Trophoblast cell (in vitro differentiated cells and primary cell): Measurements from ENCODE around the gene FERMT2.

Experiments used
- DNase-seq, 2 donors: peaks; one replicate each; pipeline ENCODE4 v3.0.0-alpha.2; 2016
- H2AFZ ChIP-seq: 2 replicates; pipeline ENCODE4 v1.6.1; 2013; ENCODE audit warnings: low read length, moderate library complexity, mild to moderate bottlenecking; ENCODE audit not compliant: insufficient read depth, poor library complexity
- H2AK5ac ChIP-seq: 2 replicates; pipeline ENCODE4 v1.6.1; 2013; ENCODE audit warnings: mild to moderate bottlenecking, low read length
- H2BK120ac ChIP-seq: 2 replicates; pipeline ENCODE4 v1.6.1; 2013; ENCODE audit warnings: low read length, mild to moderate bottlenecking, moderate library complexity; ENCODE audit not compliant: insufficient read depth, poor library complexity
- H2BK12ac ChIP-seq: 2 replicates; pipeline ENCODE4 v1.6.1; 2013; ENCODE audit warnings: mild to moderate bottlenecking, low read length, moderate library complexity
- H2BK5ac ChIP-seq: 2 replicates; pipeline ENCODE4 v1.6.1; 2013; ENCODE audit warnings: low read length, low read depth, moderate library complexity, mild to moderate bottlenecking; ENCODE audit not compliant: poor library complexity
- H3K14ac ChIP-seq: 2 replicates; pipeline ENCODE4 v1.6.1; 2013; ENCODE audit warnings: mild to moderate bottlenecking, low read length
- H3K18ac ChIP-seq: 2 replicates; pipeline ENCODE4 v1.6.1; 2013; ENCODE audit warnings: mild to moderate bottlenecking, low read length
- H3K23ac ChIP-seq: 2 replicates; pipeline ENCODE4 v1.6.1; 2013; ENCODE audit warnings: low read length
- H3K27ac ChIP-seq: 2 replicates; pipeline ENCODE4 v1.5.1; 2013; ENCODE audit warnings: low read depth, mild to moderate bottlenecking, inconsistent platforms, low read length, moderate library complexity
- H3K27me3 ChIP-seq: 2 replicates; pipeline ENCODE4 v1.6.1; 2013; ENCODE audit warnings: inconsistent platforms, mild to moderate bottlenecking, low read length, moderate library complexity; ENCODE audit not compliant: insufficient read depth
- H3K36me3 ChIP-seq, 2 experiments: 1 replicate in 1 of 2; 2 replicates in 1 of 2; pipeline ENCODE4 v1.6.1; 2013; ENCODE audit warnings: low read length in 2 of 2, mild to moderate bottlenecking in 2 of 2, moderate library complexity in 1 of 2; ENCODE audit not compliant: insufficient read depth in 2 of 2, control insufficient read depth in 1 of 2
- H3K4ac ChIP-seq: 2 replicates; pipeline ENCODE4 v1.6.1; 2013; ENCODE audit warnings: low read depth, mild to moderate bottlenecking, low read length, moderate library complexity
- H3K4me1 ChIP-seq, 2 experiments: 1 replicate in 1 of 2; 2 replicates in 1 of 2; pipeline ENCODE4 v1.6.1; 2013; ENCODE audit warnings: low read length in 2 of 2, mild to moderate bottlenecking in 2 of 2, moderate library complexity in 1 of 2; ENCODE audit not compliant: insufficient read depth in 2 of 2, control insufficient read depth in 1 of 2
- H3K4me2 ChIP-seq: 2 replicates; pipeline ENCODE4 v1.6.1; 2013; ENCODE audit warnings: inconsistent platforms, mild to moderate bottlenecking, low read length, moderate library complexity
- H3K4me3 ChIP-seq: 2 replicates; pipeline ENCODE4 v1.5.1; 2013; ENCODE audit warnings: mild to moderate bottlenecking, low read depth, low read length, inconsistent platforms
- H3K79me1 ChIP-seq: one replicate; pipeline ENCODE4 v1.6.1; 2013; ENCODE audit warnings: low read length
- H3K79me2 ChIP-seq: 2 replicates; pipeline ENCODE4 v1.6.1; 2013; ENCODE audit warnings: low read length, mild to moderate bottlenecking; ENCODE audit not compliant: control insufficient read depth, insufficient read depth, poor library complexity
- H3K9ac ChIP-seq: 2 replicates; pipeline ENCODE4 v1.6.1; 2013; ENCODE audit warnings: mild to moderate bottlenecking, low read length
- H3K9me3 ChIP-seq: 2 replicates; pipeline ENCODE4 v1.6.1; 2013; ENCODE audit warnings: low read depth, mild to moderate bottlenecking, control low read depth, inconsistent platforms, low read length; ENCODE audit not compliant: insufficient read depth
- H4K12ac ChIP-seq: 2 replicates; pipeline ENCODE4 v1.6.1; 2013; ENCODE audit warnings: low read depth, mild to moderate bottlenecking, low read length, moderate library complexity
- H4K8ac ChIP-seq: 2 replicates; pipeline ENCODE4 v1.6.1; 2013; ENCODE audit warnings: low read depth, mild to moderate bottlenecking, low read length, moderate library complexity
- H4K91ac ChIP-seq: one replicate; pipeline ENCODE4 v1.6.1; 2013; ENCODE audit warnings: low read depth, mild to moderate bottlenecking, low read length, moderate library complexity
- WGBS: extraction: QIAGEN DNeasy Blood & Tissue Kit; methylation state at CpG from one replicate; pipeline ENCODE4 v1.1.7; 2013; ENCODE audit warnings: missing lambda C conversion rate; ENCODE audit not compliant: insufficient read length, insufficient coverage; ENCODE audit errors: extremely low coverage; 5-methylcytosine and 5-hydroxymethylcytosine counted together

FERMT2 gene

DNA sequence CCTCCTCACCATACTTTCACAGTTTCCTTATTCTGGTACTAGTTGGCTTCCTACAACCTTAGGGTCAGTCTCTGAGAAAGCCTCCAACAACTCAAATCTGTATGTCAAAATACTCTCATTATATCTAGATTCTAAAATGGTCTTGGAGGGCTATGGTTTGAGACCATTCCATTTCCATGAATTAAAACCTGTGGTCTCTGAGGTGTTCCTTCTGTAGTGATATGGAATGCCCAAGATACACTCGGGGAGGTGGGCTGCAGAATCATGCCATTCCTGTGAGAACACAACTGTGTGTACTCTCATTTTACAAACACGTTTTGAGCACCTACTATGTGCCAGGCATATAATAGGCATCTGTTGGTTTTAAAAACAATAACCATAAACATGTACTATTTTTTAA, 74.0 kb downstream of the FERMT2 start:
- H3K79me1 ChIP-seq, result peaks cover 6% of the 10 kb centered on the region
- H2AFZ ChIP-seq, result no peak overlapping the region
- peak overlapping the region; percentile 27 for H3K27ac ChIP-seq
- H3K79me2 ChIP-seq, result no peaks in the 10 kb centered on the region
- H3K4me1 ChIP-seq, result peaks cover 5 to 10% of the 10 kb centered on the region in 2 experiments
- no peak overlapping the region for H4K8ac ChIP-seq
- H3K9ac ChIP-seq, result no peak overlapping the region
- H3K4me2 ChIP-seq, result no peak overlapping the region
- no peak overlapping the region for H3K18ac ChIP-seq
- H3K4me3 ChIP-seq, result no peak overlapping the region
- H3K4ac ChIP-seq, result no peak overlapping the region
- no peak overlapping the region for H3K23ac ChIP-seq
- no peaks in the 10 kb centered on the region for H3K9me3 ChIP-seq
- peaks cover 13 to 22% of the 10 kb centered on the region in 2 experiments for H3K36me3 ChIP-seq
- H2BK5ac ChIP-seq, result no peak overlapping the region
- H2BK12ac ChIP-seq, result no peak overlapping the region
- H4K12ac ChIP-seq, result no peak overlapping the region
- no peak overlapping the region for H4K91ac ChIP-seq
- no peaks in the 10 kb centered on the region for H3K27me3 ChIP-seq
- H2AK5ac ChIP-seq, result no peak overlapping the region
- H2BK120ac ChIP-seq, result no peak overlapping the region
- no CpG with 5 or more reads among the region's 2 CpGs for WGBS
- DNase-seq, result no peak
- no peak overlapping the region for H3K14ac ChIP-seq

GRCh38 chr14:52876311-52876710, 74.5 kb downstream of the FERMT2 start:
- H4K91ac ChIP-seq, result no peak overlapping the region
- H3K4me1 ChIP-seq, result peaks cover 6 to 15% of the 10 kb centered on the region in 2 experiments
- no peak overlapping the region for H2BK120ac ChIP-seq
- no peaks in the 10 kb centered on the region for H3K79me2 ChIP-seq
- H2BK12ac ChIP-seq, result no peak overlapping the region
- H3K9ac ChIP-seq, result no peak overlapping the region
- peaks cover 16 to 22% of the 10 kb centered on the region in 2 experiments for H3K36me3 ChIP-seq
- no peak overlapping the region for H3K4me2 ChIP-seq
- H3K4me3 ChIP-seq, result no peak overlapping the region
- no peaks in the 10 kb centered on the region for H3K9me3 ChIP-seq
- H3K27ac ChIP-seq, result no peak overlapping the region
- no peak overlapping the region for H2BK5ac ChIP-seq
- peak; percentile 48 to 79 for DNase-seq
- H2AFZ ChIP-seq, result no peak overlapping the region
- H2AK5ac ChIP-seq, result no peak overlapping the region
- WGBS, result no CpG with 5 or more reads among the region's 1 CpG
- H3K27me3 ChIP-seq, result no peaks in the 10 kb centered on the region
- H3K14ac ChIP-seq, result no peak overlapping the region
- H4K8ac ChIP-seq, result no peak overlapping the region
- no peak overlapping the region for H3K23ac ChIP-seq
- H4K12ac ChIP-seq, result no peak overlapping the region
- peaks cover 7% of the 10 kb centered on the region for H3K79me1 ChIP-seq
- no peak overlapping the region for H3K4ac ChIP-seq
- no peak overlapping the region for H3K18ac ChIP-seq

DNA sequence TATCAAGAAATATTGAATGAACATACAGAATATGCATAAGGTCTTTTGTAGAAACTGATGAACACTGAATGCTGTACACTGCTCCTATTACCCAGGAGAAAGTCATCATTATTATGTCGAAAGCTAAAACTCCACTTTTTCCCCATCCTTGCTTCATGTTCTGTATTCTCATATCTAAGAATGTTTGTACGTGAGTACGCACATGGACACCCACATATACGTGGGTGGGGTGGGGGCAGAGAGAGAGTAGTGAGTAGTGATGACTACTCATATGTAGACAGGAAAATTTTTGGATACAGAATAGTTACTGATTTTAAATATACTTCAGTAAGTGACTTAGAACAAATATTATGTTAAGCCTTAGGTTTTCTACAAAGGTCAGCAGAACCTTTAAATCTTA, 75.1 kb downstream of the FERMT2 start:
- no peak overlapping the region for H2BK5ac ChIP-seq
- H3K18ac ChIP-seq, result no peak overlapping the region
- H3K4me2 ChIP-seq, result no peak overlapping the region
- H2AK5ac ChIP-seq, result no peak overlapping the region
- no peak overlapping the region for H2BK120ac ChIP-seq
- no peak overlapping the region for H2AFZ ChIP-seq
- H3K9ac ChIP-seq, result no peak overlapping the region
- H3K4ac ChIP-seq, result no peak overlapping the region
- no peak overlapping the region for H3K4me3 ChIP-seq
- H4K8ac ChIP-seq, result no peak overlapping the region
- peak; percentile 34 to 51 for DNase-seq
- no peaks in the 10 kb centered on the region for H3K27me3 ChIP-seq
- peaks cover 8% of the 10 kb centered on the region for H3K79me1 ChIP-seq
- peaks cover 20 to 27% of the 10 kb centered on the region in 2 experiments for H3K36me3 ChIP-seq
- no peak overlapping the region for H2BK12ac ChIP-seq
- no peak overlapping the region for H3K27ac ChIP-seq
- no peak overlapping the region for H4K12ac ChIP-seq
- H3K23ac ChIP-seq, result no peak overlapping the region
- no peak overlapping the region for H4K91ac ChIP-seq
- no peaks in the 10 kb centered on the region for H3K79me2 ChIP-seq
- no peak overlapping the region for H3K14ac ChIP-seq
- no peaks in the 10 kb centered on the region for H3K9me3 ChIP-seq
- WGBS, result no CpG with 5 or more reads among the region's 4 CpGs
- peaks cover 6 to 18% of the 10 kb centered on the region in 2 experiments for H3K4me1 ChIP-seq

GRCh38 chr14:52874389-52874788, 76.5 kb downstream of the FERMT2 start:
- no peak overlapping the region for H3K4me2 ChIP-seq
- H3K27me3 ChIP-seq, result no peaks in the 10 kb centered on the region
- no peak overlapping the region for H2BK12ac ChIP-seq
- H2BK120ac ChIP-seq, result no peak overlapping the region
- no peak overlapping the region for H2BK5ac ChIP-seq
- no peak overlapping the region for H4K12ac ChIP-seq
- H2AFZ ChIP-seq, result no peak overlapping the region
- no peak overlapping the region for H2AK5ac ChIP-seq
- H3K9me3 ChIP-seq, result no peaks in the 10 kb centered on the region
- H3K18ac ChIP-seq, result no peak overlapping the region
- no peak overlapping the region for H3K9ac ChIP-seq
- no peaks in the 10 kb centered on the region for H3K79me2 ChIP-seq
- H3K4me3 ChIP-seq, result no peak overlapping the region
- no peak overlapping the region for H3K27ac ChIP-seq
- no peak overlapping the region for H3K14ac ChIP-seq
- no peak overlapping the region for H4K8ac ChIP-seq
- peaks cover 6 to 18% of the 10 kb centered on the region in 2 experiments for H3K4me1 ChIP-seq
- H3K4ac ChIP-seq, result no peak overlapping the region
- peaks cover 12 to 23% of the 10 kb centered on the region in 2 experiments for H3K36me3 ChIP-seq
- H4K91ac ChIP-seq, result no peak overlapping the region
- no peak overlapping the region for H3K23ac ChIP-seq
- DNase-seq, result no peak
- WGBS, result no CpG with 5 or more reads among the region's 1 CpG
- peaks cover 8% of the 10 kb centered on the region for H3K79me1 ChIP-seq
